Jurkat, Clone E6-1 (cell line): Measurements from ENCODE around the gene OTUD4. TPM values are rescaled to one million over a fixed set of nuclear protein-coding genes. Genes with fewer than 3 reads are reported as not detected.
"Not testable (repeated sequence)": the region's sequence is repeated elsewhere in the genome, so short reads cannot be mapped to it uniquely, and the experiment has no call there.

Source experiments
- DNase-seq: peaks from one replicate; pipeline ENCODE4 v3.0.0-alpha.2; 2011; ENCODE audit warnings: low read depth, low spot score
- H3K4me3 ChIP-seq: 2 replicates; pipeline ENCODE4 v1.5.1; 2011; ENCODE audit warnings: mild to moderate bottlenecking, low read length, control low read depth, moderate library complexity
- polyA plus RNA-seq: library from polyadenylated mRNA; unstranded; fragments of >200 nt; gene quantifications from one replicate; pipeline ENCODE4 v1.2.1, GENCODE V29; 2012; ENCODE audit warnings: missing spikeins; ENCODE audit not compliant: insufficient read length, insufficient read depth

OTUD4 gene
- 18.7 TPM for polyA plus RNA-seq

- peak; percentile 90 for DNase-seq
- H3K4me3 ChIP-seq: peak within 1 kb of the TSS; percentile 74
Measured at GRCh38 chr4:145180298-145181090, at the start of gene OTUD4. Gene OTUD4 (minus strand): TSS chr4:145180589. CDS start chr4:145179973, 616 bp downstream.

DNA sequence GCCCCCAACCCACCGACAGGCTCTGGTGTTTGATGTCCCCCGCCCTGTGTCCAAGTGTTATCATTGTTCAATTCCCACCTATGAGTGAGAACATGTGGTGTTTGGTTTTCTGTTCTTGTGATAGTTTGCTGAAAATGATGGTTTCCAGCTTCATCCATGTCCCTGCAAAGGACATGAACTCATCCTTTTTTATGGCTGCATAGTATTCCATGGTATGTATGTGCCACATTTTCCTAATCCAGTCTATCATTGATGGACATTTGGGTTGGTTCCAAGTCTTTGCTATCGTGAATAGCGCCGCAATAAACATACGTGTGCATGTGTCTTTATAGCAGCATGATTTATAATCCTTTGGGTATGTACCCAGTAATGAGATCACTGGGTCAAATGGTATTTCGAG, 42.8 kb upstream of the OTUD4 start:
- not testable (repeated sequence) for DNase-seq

DNA sequence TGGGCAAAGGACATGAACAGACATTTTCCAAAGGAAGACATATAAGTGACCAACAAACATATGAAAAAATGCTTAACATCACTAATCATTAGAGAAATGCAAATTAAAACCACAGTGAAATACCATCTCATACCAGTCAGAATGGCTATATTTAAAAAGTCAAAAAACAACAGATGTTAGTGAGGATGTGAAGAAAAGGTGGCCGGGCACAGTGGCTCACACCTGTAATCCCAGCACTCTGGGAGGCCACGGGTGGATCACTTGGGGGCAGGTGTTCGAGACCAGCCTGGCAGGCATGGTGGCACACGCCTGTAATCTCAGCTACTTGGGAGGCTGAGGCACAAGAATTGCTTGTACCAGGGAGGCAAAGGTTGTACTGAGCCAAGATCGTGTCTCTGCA, 41.1 kb upstream of the OTUD4 start:
- H3K4me3 ChIP-seq, DNase-seq: not testable (repeated sequence)

More for the DNA sequence above, 42.8 kb upstream of the OTUD4 start:
- not testable (repeated sequence) for H3K4me3 ChIP-seq

GRCh38 chr4:145219090-145219489, 38.7 kb upstream of the OTUD4 start:
- H3K4me3 ChIP-seq: no peak overlapping the region
- DNase-seq: no peak

- DNase-seq: no peak
- H3K4me3 ChIP-seq: no peak overlapping the region
Measured at GRCh38 chr4:145218251-145218650, 37.9 kb upstream of the OTUD4 start.

- no peak overlapping the region for H3K4me3 ChIP-seq
Measured at GRCh38 chr4:145217349-145217748, 37.0 kb upstream of the OTUD4 start.

DNA sequence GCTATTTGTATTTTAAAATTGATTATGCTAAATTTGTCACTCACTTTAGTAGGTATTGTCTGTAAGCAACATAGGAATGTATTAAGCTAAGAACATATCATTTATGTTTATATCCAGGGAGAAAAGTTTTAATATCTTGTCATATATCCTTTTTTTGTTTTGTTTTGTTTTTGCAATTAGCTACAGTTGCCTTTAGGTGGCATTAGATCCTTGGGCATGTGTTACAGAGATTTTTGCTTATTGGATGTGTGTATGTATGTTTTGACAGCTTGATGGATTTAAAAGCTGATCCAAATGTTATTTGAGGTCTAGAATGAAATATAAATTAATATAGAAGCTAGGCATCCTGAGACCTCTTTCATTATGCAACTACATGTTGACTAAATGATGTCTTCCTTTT, 36.1 kb upstream of the OTUD4 start:
- peak; percentile 27 for DNase-seq
- H3K4me3 ChIP-seq: no peak overlapping the region

More at GRCh38 chr4:145217349-145217748, 37.0 kb upstream of the OTUD4 start:
- DNase-seq: no peak

- H3K4me3 ChIP-seq: no peak overlapping the region
- no peak for DNase-seq
Measured at GRCh38 chr4:145213245-145213644, 32.9 kb upstream of the OTUD4 start.

- no peak for DNase-seq
Measured at GRCh38 chr4:145207934-145208333, 27.5 kb upstream of the OTUD4 start.

GRCh38 chr4:145203410-145203809, 23.0 kb upstream of the OTUD4 start:
- no peak for DNase-seq
- H3K4me3 ChIP-seq: no peak overlapping the region

More at GRCh38 chr4:145207934-145208333, 27.5 kb upstream of the OTUD4 start:
- no peak overlapping the region for H3K4me3 ChIP-seq

- no peak for DNase-seq
- no peak overlapping the region for H3K4me3 ChIP-seq
Measured at GRCh38 chr4:145200366-145200765, 20.0 kb upstream of the OTUD4 start.

DNA sequence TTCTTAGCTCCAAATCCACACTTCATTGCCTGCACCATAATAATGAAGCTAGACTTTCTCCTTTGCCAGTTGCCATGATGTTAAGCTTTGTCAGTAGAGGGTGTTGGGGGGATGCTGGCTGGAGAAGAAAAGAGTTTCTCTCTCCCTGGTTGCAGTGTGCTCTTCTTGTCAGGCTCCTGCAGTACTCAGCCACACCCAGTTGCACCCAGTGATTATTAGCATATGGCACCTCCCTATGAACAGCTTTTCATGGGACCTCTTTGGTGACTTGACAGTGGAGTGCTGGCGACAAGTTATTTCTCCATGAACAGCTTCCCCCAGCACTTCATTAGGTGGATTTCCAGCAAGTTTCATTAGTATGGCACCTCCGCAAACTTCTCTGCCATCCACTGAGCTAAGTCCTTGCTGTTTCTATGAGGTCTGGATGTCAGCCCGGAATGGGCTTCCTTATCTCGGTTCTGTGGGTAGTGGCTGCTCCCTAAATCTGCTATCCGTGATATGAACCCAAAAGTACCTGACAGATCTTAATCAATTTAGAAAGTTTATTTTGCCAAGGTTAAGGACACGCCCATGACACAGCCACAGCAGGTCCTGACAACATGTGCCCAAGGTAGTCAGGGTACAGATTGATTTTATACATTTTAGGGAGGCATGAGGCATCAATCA, 18.8 kb upstream of the OTUD4 start:
- DNase-seq: no peak
- H3K4me3 ChIP-seq: no peak overlapping the region

- DNase-seq: no peak
- H3K4me3 ChIP-seq: no peak overlapping the region
Measured at GRCh38 chr4:145196747-145197146, 16.4 kb upstream of the OTUD4 start.

DNA sequence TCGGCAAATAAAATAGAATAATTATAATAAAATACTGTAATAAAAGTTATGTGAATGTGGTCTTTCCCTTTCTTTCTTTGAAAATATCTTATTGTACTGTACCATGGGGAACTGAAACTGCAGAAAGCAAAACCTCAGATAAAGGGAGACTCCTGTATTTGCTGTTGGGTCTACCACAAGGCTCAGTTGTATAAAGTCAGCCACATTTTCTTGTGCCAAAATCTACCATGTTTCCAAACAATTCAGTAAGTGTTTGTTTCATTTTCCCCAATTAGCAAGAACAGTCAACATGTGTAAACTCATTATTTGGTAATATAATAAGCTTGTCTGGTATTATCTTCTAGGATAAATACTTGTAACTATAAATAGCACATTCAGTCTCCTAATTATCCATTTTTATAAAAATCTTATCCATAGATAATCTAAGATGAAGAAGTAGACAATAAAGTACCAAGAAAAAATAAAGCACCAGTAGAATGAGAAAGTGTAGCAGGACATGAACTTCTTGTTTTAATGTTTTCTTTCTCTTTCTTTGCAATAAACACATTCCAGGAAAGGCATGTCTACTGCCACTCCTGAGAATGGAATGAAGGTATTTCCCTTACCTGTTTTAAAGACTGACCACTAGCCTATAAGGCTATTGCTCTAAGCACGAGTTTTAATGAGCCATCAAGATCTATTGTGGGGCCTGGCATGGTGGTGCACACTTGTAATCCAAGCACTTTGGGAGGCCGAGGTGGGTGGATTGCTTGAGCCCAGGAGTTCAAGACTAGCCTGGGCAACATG, 15.0 kb upstream of the OTUD4 start:
- no peak overlapping the region for H3K4me3 ChIP-seq
- no peak for DNase-seq

DNA sequence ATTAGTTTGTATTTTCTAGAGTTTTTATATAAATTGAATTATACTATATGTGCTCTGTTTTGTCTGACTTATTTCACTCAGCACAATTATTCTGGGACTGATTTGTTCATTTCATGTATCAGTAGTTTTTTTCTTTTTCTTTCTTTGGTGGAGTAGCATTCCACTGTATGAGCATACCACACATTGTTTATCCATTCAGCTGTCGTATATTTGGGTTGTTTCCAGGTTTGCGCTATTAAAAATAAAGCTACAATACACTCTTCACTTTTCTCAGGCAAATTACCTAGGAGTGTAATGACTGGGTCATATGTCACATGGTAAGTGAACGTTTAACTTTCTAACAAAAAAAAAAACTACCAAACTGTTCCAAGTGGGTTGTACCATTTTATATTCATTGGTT, 9.6 kb upstream of the OTUD4 start:
- DNase-seq: no peak
- H3K4me3 ChIP-seq: no peak overlapping the region

DNA sequence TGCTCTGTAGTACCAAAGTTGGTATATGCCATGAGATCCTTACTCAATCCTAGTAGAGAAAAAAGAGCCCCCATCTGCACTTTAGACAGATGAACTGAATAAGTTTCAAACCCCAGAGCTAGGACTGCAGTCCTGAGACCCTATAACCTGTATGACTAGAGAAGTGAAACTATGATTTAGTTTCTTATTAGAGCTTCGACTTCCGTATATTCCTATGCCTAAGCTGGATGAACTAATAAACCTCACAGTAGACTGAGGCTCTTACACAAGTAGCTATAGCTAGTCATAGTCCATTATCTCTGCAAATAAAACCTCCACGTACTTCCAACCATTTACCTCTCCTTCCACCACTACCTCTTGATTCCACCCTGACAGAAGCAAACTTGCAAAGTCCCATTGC, 6.3 kb upstream of the OTUD4 start:
- DNase-seq: no peak

GRCh38 chr4:145183581-145183980, 3.2 kb upstream of the OTUD4 start:
- no peak overlapping the region for H3K4me3 ChIP-seq
- DNase-seq: no peak

More for the DNA sequence above, 6.3 kb upstream of the OTUD4 start:
- H3K4me3 ChIP-seq: no peak overlapping the region

DNA sequence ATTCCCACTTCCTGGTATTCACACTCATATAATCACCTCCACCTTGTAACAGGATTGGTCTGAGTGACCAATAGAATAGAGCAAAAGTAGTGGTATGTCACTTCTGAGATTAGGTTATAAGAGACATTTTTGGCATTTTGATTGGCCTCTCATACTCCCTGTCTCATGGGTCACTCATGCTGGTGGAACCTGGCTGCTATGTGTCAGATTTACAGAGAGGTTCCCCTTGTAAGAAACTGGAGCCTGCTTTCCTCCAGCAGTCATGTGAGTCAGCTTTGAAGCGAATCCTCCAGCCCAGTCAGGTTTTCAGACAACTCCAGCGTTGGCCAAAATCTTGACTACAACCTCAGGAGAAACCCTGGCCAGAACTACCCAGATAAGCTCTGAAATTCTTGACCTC, 2.6 kb upstream of the OTUD4 start:
- no peak for DNase-seq
- no peak overlapping the region for H3K4me3 ChIP-seq

DNA sequence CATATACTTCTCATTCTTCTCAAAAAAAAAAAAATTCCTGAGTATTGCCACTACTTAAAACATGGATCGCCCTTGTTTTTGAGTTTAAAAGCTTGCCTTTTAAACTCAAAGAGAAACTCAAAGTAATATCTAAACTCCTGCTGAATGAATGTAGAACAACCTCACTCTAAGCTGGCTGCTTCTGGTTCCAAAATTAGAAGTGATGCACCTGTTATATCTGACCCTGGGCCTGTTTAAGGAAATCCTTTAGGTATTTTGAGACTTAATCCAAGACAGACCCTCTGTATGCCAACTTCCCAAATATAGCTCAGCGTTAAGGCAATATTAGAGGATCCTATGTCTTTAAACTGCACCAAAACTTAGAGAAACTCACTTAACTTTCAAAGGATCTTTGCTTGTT, 1.8 kb upstream of the OTUD4 start:
- no peak overlapping the region for H3K4me3 ChIP-seq

DNA sequence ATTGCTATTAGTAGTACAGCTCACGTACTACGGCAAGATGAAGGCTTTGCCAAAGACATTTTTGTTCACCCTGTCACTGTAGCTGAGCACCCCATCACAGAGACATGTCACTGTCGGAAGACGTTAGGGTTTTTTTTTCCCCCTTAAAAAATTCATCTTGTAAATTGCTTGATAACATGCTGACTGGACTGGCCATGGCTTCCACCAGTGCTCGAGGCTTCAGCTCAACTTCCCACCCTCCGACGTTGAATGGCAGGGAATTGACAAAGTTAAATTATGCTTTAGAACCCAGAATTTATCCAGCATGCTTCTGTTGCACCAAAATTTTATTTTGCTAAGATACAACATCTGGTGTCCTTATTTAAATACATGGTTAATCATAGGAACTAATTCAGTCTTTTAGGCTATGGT, 707 bp upstream of the OTUD4 start:
- DNase-seq: no peak
- peak overlapping the region; percentile 74 for H3K4me3 ChIP-seq

More for the DNA sequence above, 1.8 kb upstream of the OTUD4 start:
- DNase-seq: no peak
